ENCODE measurements around the gene KRTAP3-3.
"Not testable (repeated sequence)": the region's sequence is repeated elsewhere in the genome, so short reads cannot be mapped to it uniquely, and the experiment has no call there.

KRTAP3-3 gene

DNA sequence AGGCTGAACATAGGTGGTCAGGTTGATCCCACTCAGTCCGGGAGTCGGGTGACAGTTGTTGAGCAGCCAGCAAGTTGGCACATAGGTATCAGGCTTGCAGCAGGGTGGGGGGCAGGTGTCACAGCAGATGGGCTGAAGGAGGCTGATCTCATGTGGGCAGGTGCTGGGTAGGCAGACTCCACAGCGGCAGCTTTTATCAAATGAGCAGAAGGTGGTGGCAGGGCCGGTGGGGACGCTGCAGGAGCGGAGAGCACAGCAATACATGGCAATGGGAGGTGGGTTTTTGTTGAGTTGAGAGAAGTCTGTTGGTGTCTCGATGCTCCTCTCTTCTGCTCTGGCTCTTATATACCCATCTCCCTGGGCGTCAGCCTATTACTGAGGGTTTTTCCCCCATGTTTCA lies 14.8 kb upstream of the KRTAP3-3 start, which contains the start of gene KRTAP3-1:
TSS of gene KRTAP3-1 (minus strand) at position 318 of the 400 bp plus-strand sequence. CDS start at position 264, 54 bp downstream.
- DNase-seq (ENCODE audit: low spot score): no peak
- TF ChIP-seq, protein P1, sequence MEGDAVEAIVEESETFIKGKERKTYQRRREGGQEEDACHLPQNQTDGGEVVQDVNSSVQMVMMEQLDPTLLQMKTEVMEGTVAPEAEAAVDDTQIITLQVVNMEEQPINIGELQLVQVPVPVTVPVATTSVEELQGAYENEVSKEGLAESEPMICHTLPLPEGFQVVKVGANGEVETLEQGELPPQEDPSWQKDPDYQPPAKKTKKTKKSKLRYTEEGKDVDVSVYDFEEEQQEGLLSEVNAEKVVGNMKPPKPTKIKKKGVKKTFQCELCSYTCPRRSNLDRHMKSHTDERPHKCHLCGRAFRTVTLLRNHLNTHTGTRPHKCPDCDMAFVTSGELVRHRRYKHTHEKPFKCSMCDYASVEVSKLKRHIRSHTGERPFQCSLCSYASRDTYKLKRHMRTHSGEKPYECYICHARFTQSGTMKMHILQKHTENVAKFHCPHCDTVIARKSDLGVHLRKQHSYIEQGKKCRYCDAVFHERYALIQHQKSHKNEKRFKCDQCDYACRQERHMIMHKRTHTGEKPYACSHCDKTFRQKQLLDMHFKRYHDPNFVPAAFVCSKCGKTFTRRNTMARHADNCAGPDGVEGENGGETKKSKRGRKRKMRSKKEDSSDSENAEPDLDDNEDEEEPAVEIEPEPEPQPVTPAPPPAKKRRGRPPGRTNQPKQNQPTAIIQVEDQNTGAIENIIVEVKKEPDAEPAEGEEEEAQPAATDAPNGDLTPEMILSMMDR (IDR thresholded peaks at IDR 0.05; ENCODE audit: borderline replicate concordance, control extremely low read depth, extremely low read depth, insufficient read depth, missing control alignments): no peak
- in situ Hi-C loops (cut with MboI; ENCODE audit: low sequenced_read_pairs, unreplicated experiment): no loop called here

DNA sequence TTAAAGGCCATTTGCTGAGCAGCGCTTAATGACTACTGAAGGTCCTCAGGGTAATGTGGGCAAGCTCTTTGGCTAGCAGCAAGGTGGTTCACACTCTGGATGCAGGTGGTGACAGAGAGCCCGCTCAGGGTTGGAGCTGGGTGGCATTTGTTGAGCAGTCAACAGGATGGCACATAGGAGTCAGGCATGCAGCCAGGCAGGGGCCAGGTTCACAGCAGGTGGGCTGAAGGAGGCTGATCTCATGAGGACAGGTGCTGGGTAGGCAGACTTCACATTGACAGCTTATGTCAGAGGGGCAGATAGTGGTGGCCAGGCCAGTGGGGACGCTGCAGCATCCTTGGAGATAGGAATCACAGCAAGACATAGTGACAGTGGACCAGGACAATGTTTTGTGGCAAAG lies 10.4 kb upstream of the KRTAP3-3 start:
- DNase-seq (ENCODE audit: low spot score): no peak
- TF ChIP-seq, protein P1 (IDR thresholded peaks at IDR 0.05; ENCODE audit: borderline replicate concordance, control extremely low read depth, extremely low read depth, insufficient read depth, missing control alignments): no peak
- in situ Hi-C loops (cut with MboI; ENCODE audit: low sequenced_read_pairs, unreplicated experiment): no loop called here

DNA sequence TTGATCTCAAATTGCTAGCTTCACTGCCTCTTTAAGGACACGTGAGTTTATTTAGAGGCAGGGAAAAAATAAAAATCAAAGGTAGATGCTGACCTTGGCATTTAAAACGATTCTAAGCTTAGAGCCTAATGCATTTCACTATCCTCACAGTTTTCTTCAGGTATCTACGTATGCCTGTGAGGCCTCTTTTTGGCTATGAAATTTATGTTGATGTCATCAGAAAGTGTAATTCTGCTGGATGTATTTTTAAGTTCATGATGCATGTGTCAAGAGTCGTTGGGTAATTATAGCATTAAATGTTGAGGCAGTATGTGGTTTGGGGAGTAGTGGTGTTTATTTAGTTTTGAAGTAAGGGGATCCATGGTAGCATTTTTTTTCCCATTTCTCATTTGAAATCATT lies 10.0 kb upstream of the KRTAP3-3 start:
- no peak for DNase-seq (ENCODE audit: low spot score)
- TF ChIP-seq, protein P1 (IDR thresholded peaks at IDR 0.05; ENCODE audit: borderline replicate concordance, control extremely low read depth, extremely low read depth, insufficient read depth, missing control alignments): no peak
- in situ Hi-C loops (cut with MboI; ENCODE audit: low sequenced_read_pairs, unreplicated experiment): no loop called here

DNA sequence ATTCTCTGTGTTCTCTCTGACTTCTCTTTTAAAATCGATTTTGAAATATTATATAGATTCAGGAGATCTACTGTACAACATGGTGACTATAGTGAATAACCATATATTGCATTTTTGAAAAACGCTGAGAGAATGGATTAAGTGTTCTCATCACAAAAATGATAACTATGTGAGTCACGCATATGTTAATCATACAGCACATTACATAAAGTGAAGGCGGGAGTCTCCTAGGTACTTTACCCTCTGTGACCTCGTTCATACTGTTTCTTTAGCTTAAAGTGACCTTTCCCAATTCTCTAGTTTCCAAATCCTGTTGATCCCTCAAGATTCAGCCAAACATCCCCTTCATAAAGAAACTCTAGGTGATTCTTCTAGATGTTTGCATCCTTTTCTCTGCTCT lies 8.8 kb upstream of the KRTAP3-3 start:
- TF ChIP-seq, protein P1 (IDR thresholded peaks at IDR 0.05; ENCODE audit: borderline replicate concordance, control extremely low read depth, extremely low read depth, insufficient read depth, missing control alignments): no peak
- in situ Hi-C loops (cut with MboI; ENCODE audit: low sequenced_read_pairs, unreplicated experiment): no loop called here

DNA sequence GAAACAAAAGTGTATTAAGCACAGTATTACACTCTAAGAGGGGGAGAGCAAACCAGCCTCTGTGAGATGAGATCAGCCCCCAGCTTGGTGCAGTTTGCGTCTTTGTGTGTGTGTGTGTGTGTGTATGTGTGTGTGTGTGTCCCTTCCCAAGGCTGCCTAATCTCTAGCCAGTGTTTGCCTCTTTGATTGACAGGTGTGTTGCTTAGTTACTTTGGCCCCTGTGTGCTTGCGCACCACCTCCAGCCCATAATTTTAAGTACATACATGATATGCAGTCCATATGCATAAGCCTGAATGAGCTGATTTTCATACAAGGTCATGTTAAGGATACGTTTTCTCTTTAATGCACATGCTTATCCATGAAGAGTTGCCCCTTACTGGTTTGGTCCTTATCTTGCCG lies 7.8 kb upstream of the KRTAP3-3 start:
- in situ Hi-C loops (cut with MboI; ENCODE audit: low sequenced_read_pairs, unreplicated experiment): no loop called here
- TF ChIP-seq, protein P1 (IDR thresholded peaks at IDR 0.05; ENCODE audit: borderline replicate concordance, control extremely low read depth, extremely low read depth, insufficient read depth, missing control alignments): no peak
- DNase-seq (ENCODE audit: low spot score): no peak

More for the DNA sequence above, 8.8 kb upstream of the KRTAP3-3 start:
- no peak for DNase-seq (ENCODE audit: low spot score)

DNA sequence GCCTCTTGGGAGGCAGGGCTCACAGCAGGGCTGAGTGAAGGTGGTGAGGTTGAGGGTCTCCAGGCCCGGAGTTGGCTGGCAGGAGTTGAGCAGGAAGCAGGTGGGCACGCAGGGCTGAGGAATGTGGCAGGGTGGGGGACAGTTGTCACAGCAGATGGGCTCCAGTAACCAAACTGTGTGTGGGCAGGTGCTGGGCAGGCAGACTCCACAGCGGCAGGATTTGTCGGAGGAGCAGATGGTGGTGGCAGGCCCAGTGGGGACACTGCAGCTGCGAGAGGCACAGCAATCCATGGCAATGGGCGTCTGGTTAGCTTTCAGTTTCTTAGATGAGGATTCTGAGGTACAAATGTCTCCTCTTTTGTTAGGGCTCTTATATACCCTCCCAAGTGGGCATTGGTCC lies 5.6 kb upstream of the KRTAP3-3 start, which contains the start of gene KRTAP3-2:
TSS of gene KRTAP3-2 (minus strand) at position 344 of the 400 bp plus-strand sequence. CDS start at position 291, 53 bp downstream.
- in situ Hi-C loops (cut with MboI; ENCODE audit: low sequenced_read_pairs, unreplicated experiment); DNase-seq (ENCODE audit: low spot score): not testable (repeated sequence)

DNA sequence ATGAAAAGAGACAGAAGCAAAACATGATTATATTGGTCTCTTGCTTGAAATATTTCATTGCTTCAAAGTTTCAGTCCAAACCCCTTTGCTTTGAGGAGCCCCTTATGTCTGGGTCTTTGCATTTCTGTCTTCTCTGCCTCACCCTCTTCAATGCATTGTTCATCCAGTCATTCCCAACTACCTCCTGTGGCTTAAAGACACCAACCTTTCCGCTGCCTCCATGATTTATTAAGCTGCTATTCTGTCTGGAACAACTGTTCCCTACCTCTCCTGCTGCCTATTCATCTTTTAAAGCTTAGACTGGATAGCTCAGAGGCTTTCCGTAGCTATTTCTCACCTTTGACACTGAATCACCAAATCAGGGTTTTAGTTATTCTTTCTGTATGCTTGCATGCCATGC lies 3.4 kb upstream of the KRTAP3-3 start:
- in situ Hi-C loops (cut with MboI; ENCODE audit: low sequenced_read_pairs, unreplicated experiment): no loop called here
- DNase-seq (ENCODE audit: low spot score): no peak
- TF ChIP-seq, protein P1 (IDR thresholded peaks at IDR 0.05; ENCODE audit: borderline replicate concordance, control extremely low read depth, extremely low read depth, insufficient read depth, missing control alignments): no peak

Data from GM13976 (cell line).